ENCODE results near the gene SFT2D2. TPM values are rescaled to one million over a fixed set of nuclear protein-coding genes. Genes with fewer than 3 reads are reported as not detected.

The SFT2D2 gene
- total and polyA plus RNA-seq, 7 donors, result 2.5 to 43.2 (median 36.7) TPM

DNA sequence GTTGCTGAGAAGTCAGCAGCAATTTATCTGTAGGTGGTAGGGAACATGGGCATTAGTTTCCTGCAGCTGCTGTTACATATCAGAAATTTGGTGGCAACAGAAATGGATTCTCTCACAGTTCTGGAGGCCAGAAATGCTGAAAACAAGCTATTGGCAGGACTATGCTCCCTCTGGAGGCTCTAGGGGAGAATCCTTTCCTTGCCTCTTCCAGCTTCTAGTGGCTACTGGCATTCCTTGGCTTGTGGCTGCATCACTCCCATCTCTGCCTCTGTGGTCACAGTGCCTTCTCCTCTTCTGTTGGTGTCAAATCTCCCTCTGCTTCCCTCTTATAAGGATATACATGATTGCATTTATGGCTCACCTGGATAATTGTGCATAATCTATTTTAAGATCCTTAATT, 2.5 kb upstream of the SFT2D2 start:
- no peak overlapping the region for H3K27ac ChIP-seq
- no peaks in the 10 kb centered on the region for H3K9me3 ChIP-seq
- TF ChIP-seq EP300 (IDR thresholded peaks at IDR 0.05) (no peak), POLR2A (IDR thresholded peaks at IDR 0.05) (no peak), POLR2AphosphoS5 (IDR thresholded peaks at IDR 0.05) (no peak)
- TF ChIP-seq, protein P1, sequence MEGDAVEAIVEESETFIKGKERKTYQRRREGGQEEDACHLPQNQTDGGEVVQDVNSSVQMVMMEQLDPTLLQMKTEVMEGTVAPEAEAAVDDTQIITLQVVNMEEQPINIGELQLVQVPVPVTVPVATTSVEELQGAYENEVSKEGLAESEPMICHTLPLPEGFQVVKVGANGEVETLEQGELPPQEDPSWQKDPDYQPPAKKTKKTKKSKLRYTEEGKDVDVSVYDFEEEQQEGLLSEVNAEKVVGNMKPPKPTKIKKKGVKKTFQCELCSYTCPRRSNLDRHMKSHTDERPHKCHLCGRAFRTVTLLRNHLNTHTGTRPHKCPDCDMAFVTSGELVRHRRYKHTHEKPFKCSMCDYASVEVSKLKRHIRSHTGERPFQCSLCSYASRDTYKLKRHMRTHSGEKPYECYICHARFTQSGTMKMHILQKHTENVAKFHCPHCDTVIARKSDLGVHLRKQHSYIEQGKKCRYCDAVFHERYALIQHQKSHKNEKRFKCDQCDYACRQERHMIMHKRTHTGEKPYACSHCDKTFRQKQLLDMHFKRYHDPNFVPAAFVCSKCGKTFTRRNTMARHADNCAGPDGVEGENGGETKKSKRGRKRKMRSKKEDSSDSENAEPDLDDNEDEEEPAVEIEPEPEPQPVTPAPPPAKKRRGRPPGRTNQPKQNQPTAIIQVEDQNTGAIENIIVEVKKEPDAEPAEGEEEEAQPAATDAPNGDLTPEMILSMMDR (IDR thresholded peaks at IDR 0.05), result no peak
- intact Hi-C loops (cut with DNase I), result loop anchor here (10.0 kb wide), 1 partner anchor 882 kb away; the partner anchor contains the start of gene ATP1B1
- no peak for DNase-seq
- no peak overlapping the region for H3K4me3 ChIP-seq
- H3K4me1 ChIP-seq, result peaks cover 0 to 20% (median 17%) of the 10 kb centered on the region in 4 donors
- no peaks in the 10 kb centered on the region for H3K27me3 ChIP-seq
- H3K36me3 ChIP-seq, result no peaks in the 10 kb centered on the region

DNA sequence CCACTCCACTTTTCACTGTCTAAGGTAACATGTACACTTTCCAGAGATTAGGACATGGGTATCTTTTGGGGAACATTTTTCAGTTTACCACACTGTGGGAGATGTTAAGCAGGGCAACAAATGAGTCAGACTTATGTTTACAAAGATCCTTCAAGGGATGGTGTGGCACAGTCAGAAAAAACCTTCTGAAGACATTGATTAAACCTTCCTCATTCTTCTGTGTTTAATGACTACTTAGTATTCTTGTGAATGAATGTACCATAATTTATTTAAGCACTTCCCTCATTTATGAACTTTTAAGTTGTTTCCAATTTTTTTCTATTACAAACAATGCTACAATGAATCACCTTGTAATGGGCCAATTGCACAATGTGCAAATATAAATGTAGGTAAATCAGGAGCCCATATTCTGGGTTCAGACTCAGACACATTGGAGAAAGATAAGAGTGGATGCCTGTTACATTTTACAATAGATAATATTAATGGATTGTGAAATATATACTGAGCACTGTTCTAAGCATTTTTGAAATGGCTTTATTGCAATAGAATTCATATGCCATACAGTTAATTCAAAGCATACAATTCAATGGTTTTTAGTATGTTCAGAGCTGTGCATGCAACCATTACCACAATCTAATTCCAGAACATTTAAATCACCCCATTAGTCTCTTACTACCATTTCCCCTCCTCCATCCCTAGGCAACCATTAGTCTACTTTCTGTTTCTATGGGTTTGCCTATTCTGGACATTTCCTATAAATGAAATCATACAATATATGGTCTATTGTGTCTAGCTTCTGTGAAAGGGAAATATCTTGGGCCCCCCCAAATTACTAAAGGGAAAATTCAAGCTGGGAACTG, 1.9 kb upstream of the SFT2D2 start:
- Histone ChIP-seq H3K9me3 (no peaks in the 10 kb centered on the region), H3K27me3 (no peaks in the 10 kb centered on the region), H3K36me3 (no peaks in the 10 kb centered on the region), H3K27ac (no peak overlapping the region), H3K4me3 (no peak overlapping the region), H3K4me1 (peaks cover 0 to 27% (median 24%) of the 10 kb centered on the region in 4 donors)
- TF ChIP-seq, protein P1 (IDR thresholded peaks at IDR 0.05), result no peak
- no peak for TF ChIP-seq POLR2A (IDR thresholded peaks at IDR 0.05)
- TF ChIP-seq EP300 (IDR thresholded peaks at IDR 0.05), result no peak
- TF ChIP-seq POLR2AphosphoS5 (IDR thresholded peaks at IDR 0.05), result no peak
- intact Hi-C loops (cut with DNase I), result loop anchor here (10.0 kb wide), 1 partner anchor 881 kb away; the partner anchor contains the start of gene ATP1B1
- no peak for DNase-seq

DNA sequence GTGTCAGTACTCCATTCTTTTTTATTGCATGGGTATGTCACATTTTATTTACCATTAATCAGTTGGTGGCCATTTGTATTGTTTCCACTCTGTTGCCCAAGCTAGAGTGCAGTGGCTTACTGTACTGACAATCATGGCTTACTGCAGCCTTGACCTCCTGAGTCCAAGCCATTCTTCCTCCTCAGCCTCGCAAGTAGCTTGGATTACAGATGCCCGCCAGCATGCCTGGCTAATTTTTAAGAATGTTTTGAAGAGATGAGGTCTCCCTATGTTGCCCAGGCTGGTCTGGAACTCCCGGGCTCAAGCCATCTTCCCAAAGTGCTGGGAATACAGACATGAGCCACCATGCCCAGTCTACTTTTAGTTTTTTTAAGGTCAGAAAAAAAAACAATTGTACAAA, 813 bp upstream of the SFT2D2 start:
- H3K4me3 ChIP-seq, result peak overlapping the region in 1 of 4 donors; percentile 86
- H3K36me3 ChIP-seq, result no peaks in the 10 kb centered on the region
- H3K9me3 ChIP-seq, result no peaks in the 10 kb centered on the region
- peaks cover 0 to 37% (median 34%) of the 10 kb centered on the region in 4 donors for H3K4me1 ChIP-seq
- intact Hi-C loops (cut with DNase I), result loop anchor here (5.0 to 10.0 kb wide), 2 partner anchors 88 to 880 kb away; partner anchors contain the start of genes ATP1B1 and GPR161
- 88 to 97% methylated on average over 3 of the region's 3 CpGs for WGBS, 2 donors
- no peak for DNase-seq
- TF ChIP-seq EP300 (IDR thresholded peaks at IDR 0.05) (no peak), POLR2AphosphoS5 (IDR thresholded peaks at IDR 0.05) (no peak), POLR2A (IDR thresholded peaks at IDR 0.05) (no peak)
- TF ChIP-seq, protein P1 (IDR thresholded peaks at IDR 0.05), result no peak
- H3K27ac ChIP-seq, result no peak overlapping the region
- H3K27me3 ChIP-seq, result no peaks in the 10 kb centered on the region

DNA sequence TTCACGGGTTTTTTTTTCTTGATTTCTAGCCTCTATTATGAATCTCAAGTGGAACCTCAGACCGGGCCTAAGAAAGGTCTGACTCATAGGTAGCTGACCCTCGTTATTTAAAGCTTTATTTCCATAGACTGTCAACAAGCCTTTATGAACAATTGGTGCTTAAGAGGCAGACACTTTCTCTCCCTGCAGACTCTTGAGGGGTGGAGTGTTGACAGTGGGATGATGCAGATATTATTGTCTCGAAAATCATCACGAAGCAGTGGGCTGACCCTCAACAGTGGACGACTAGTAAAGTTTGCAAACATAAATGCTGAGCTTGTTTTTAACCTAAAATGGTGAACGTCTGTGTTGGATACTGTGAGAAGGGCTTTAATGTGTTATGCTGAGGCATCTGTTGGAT, 1.8 kb downstream of the SFT2D2 start:
- no peaks in the 10 kb centered on the region for H3K9me3 ChIP-seq
- peak overlapping the region; percentile 85 to 93 (median 90) for H3K27ac ChIP-seq
- intact Hi-C loops (cut with DNase I), result loop anchor here (1.0 to 10.0 kb wide), 3 partner anchors 48 to 877 kb away; partner anchors contain the start of genes ATP1B1 and GPR161
- TF ChIP-seq POLR2AphosphoS5 (IDR thresholded peaks at IDR 0.05) (no peak), POLR2A (IDR thresholded peaks at IDR 0.05) (no peak), EP300 (IDR thresholded peaks at IDR 0.05) (no peak)
- TF ChIP-seq, protein P1 (IDR thresholded peaks at IDR 0.05), result no peak
- WGBS, 2 donors, result 57 to 64% methylated on average over 7 of the region's 7 CpGs
- no peaks in the 10 kb centered on the region for H3K27me3 ChIP-seq
- peaks cover 7 to 21% (median 10%) of the 10 kb centered on the region in 4 donors for H3K36me3 ChIP-seq
- peak overlapping the region; percentile 75 to 95 (median 82) for H3K4me3 ChIP-seq
- no peak for DNase-seq
- peaks cover 0 to 55% (median 47%) of the 10 kb centered on the region in 4 donors for H3K4me1 ChIP-seq
